Smooth muscle cell (in vitro differentiated cells): ENCODE results near the gene LLCFC1. TPM values are rescaled to one million over a fixed set of nuclear protein-coding genes. Genes with fewer than 3 reads are reported as not detected.

ENCODE experiments used
- DNase-seq: peaks from one replicate; lab custom pipeline; 2025; ENCODE audit not compliant: unreplicated experiment; lab: John Stamatoyannopoulos, UW
- H2AFZ ChIP-seq: fragments of 200-600 bp; sonication (generic); 2 replicates; pipeline ENCODE4 v1.6.0; 2016; ENCODE audit warnings: antibody characterized with exemption, low read depth, mild to moderate bottlenecking
- H3F3A ChIP-seq: fragments of 200-600 bp; sonication (generic); 2 replicates; pipeline ENCODE4 v1.6.0; 2017; ENCODE audit warnings: antibody characterized with exemption, low read depth
- H3K27ac ChIP-seq: fragments of 200-600 bp; sonication (generic); 2 replicates; pipeline ENCODE4 v1.5.1; 2016; ENCODE audit warnings: low read depth, mild to moderate bottlenecking
- H3K27me3 ChIP-seq: fragments of 200-600 bp; sonication (generic); 2 replicates; pipeline ENCODE4 v1.6.1; 2016; ENCODE audit warnings: low read depth, mild to moderate bottlenecking
- H3K36me3 ChIP-seq: fragments of 200-600 bp; sonication (generic); 2 replicates; pipeline ENCODE4 v1.5.1; 2016; ENCODE audit warnings: low read depth
- H3K4me1 ChIP-seq: fragments of 200-600 bp; sonication (generic); 2 replicates; pipeline ENCODE4 v1.5.1; 2016; ENCODE audit warnings: low read depth
- H3K4me2 ChIP-seq: fragments of 200-600 bp; sonication (generic); 2 replicates; pipeline ENCODE4 v1.6.0; 2016; ENCODE audit warnings: mild to moderate bottlenecking
- H3K4me3 ChIP-seq: fragments of 200-600 bp; sonication (generic); 2 replicates; pipeline ENCODE4 v1.5.1; 2016; ENCODE audit warnings: mild to moderate bottlenecking
- H3K79me2 ChIP-seq: fragments of 200-600 bp; sonication (generic); 2 replicates; pipeline ENCODE4 v1.6.0; 2016; ENCODE audit warnings: low read depth, mild to moderate bottlenecking
- H3K9ac ChIP-seq: fragments of 200-600 bp; sonication (generic); 2 replicates; pipeline ENCODE4 v1.6.0; 2016; ENCODE audit warnings: low read depth
- H3K9me3 ChIP-seq: fragments of 200-600 bp; sonication (generic); replicated peaks from 2 replicates; pipeline ENCODE4 v1.5.1; 2016; ENCODE audit warnings: low read depth
- H4K20me1 ChIP-seq: fragments of 200-600 bp; sonication (generic); 2 replicates; pipeline ENCODE4 v1.6.0; 2016; ENCODE audit warnings: low read depth
- CTCF ChIP-seq: fragments of 200-600 bp; sonication (generic); IDR thresholded peaks from 2 replicates; pipeline ENCODE4 v1.5.1; 2017; ENCODE audit warnings: borderline replicate concordance, mild to moderate bottlenecking, antibody characterized with exemption; ENCODE audit not compliant: insufficient read depth, poor library complexity, severe bottlenecking
- WGBS: methylation state at CpG from one replicate; pipeline ENCODE4 v1.1.7; 2016; ENCODE audit warnings: low lambda C conversion rate; 5-methylcytosine and 5-hydroxymethylcytosine counted together
- polyA plus RNA-seq: library from polyadenylated mRNA; unstranded; fragments of >200 nt; fragmentation: Nextera tagmentation; extraction: Ambion mirVana; gene quantifications from 2 replicates; pipeline ENCODE4 v1.2.1, GENCODE V29; 2016
- total RNA-seq: library from RNA; depleted of rRNA; stranded (reverse); fragments of >200 nt; gene quantifications from 2 replicates; pipeline ENCODE4 v1.2.3, GENCODE V29; 2014

Gene LLCFC1
- total RNA-seq, result not detected in 2 replicates
- not detected in 2 replicates for polyA plus RNA-seq

- no peaks in the 10 kb centered on the region for H3K36me3 ChIP-seq
- no peak for DNase-seq
- no peak within 1 kb of the TSS for H3K4me3 ChIP-seq
- H2AFZ ChIP-seq, result no peak within 1 kb of the TSS
- no peaks in the 10 kb centered on the region for H4K20me1 ChIP-seq
- H3K4me1 ChIP-seq, result no peaks in the 10 kb centered on the region
- H3K9me3 ChIP-seq, result no peaks in the 10 kb centered on the region
- H3K79me2 ChIP-seq, result no peaks in the 10 kb centered on the region
- H3K27me3 ChIP-seq, result no peaks in the 10 kb centered on the region
- no peak within 1 kb of the TSS for H3K9ac ChIP-seq
- H3F3A ChIP-seq, result no peaks in the 10 kb centered on the region
- H3K27ac ChIP-seq, result no peak within 1 kb of the TSS
- WGBS, result 67% methylated on average over 10 of the region's 10 CpGs
- H3K4me2 ChIP-seq, result no peak within 1 kb of the TSS
- peak; percentile 20 for TF ChIP-seq CTCF
Measured at GRCh38 chr7:142939226-142939910, at the start of gene LLCFC1. LLCFC1 (plus strand) TSS chr7:142939484; CDS start chr7:142939622, 138 bp downstream.

- Histone ChIP-seq H3K79me2 (no peaks in the 10 kb centered on the region), H3K4me1 (no peaks in the 10 kb centered on the region), H4K20me1 (no peaks in the 10 kb centered on the region), H3K4me3 (no peak overlapping the region), H3K9me3 (no peaks in the 10 kb centered on the region), H3K4me2 (no peak overlapping the region), H3K27me3 (peaks cover 13% of the 10 kb centered on the region), H2AFZ (no peak overlapping the region), H3K9ac (no peak overlapping the region), H3K36me3 (no peaks in the 10 kb centered on the region), H3F3A (no peaks in the 10 kb centered on the region), H3K27ac (no peak overlapping the region)
- DNase-seq, result no peak
- no peak for TF ChIP-seq CTCF
- WGBS, result 82% methylated on average over 3 of the region's 3 CpGs
Measured at GRCh38 chr7:142889816-142890215, 49.5 kb upstream of the LLCFC1 start.

GRCh38 chr7:142890874-142891485, 48.3 kb upstream of the LLCFC1 start:
- 88% methylated on average over 12 of the region's 12 CpGs for WGBS
- no peak overlapping the region for H3K4me2 ChIP-seq
- no peaks in the 10 kb centered on the region for H3K4me1 ChIP-seq
- no peak overlapping the region for H2AFZ ChIP-seq
- no peaks in the 10 kb centered on the region for H3K9me3 ChIP-seq
- peaks cover 13% of the 10 kb centered on the region for H3K27me3 ChIP-seq
- H3K36me3 ChIP-seq, result no peaks in the 10 kb centered on the region
- H4K20me1 ChIP-seq, result no peaks in the 10 kb centered on the region
- no peak overlapping the region for H3K27ac ChIP-seq
- H3K9ac ChIP-seq, result no peak overlapping the region
- DNase-seq, result no peak
- no peak for TF ChIP-seq CTCF
- H3K79me2 ChIP-seq, result no peaks in the 10 kb centered on the region
- no peaks in the 10 kb centered on the region for H3F3A ChIP-seq
- no peak overlapping the region for H3K4me3 ChIP-seq
